Immature natural killer cell (primary cell): ENCODE data around the gene ZNF606. TPM values are rescaled to one million over a fixed set of nuclear protein-coding genes. Genes with fewer than 3 reads are reported as not detected.
"Not testable (repeated sequence)": the region's sequence is repeated elsewhere in the genome, so short reads cannot be mapped to it uniquely, and the experiment has no call there.

Experiments
- DNase-seq, 3 donors: peaks; one replicate each; pipeline ENCODE4 v3.0.0; 2022; ENCODE audit warnings: mixed read lengths in 1 of 3
- H3K27ac Mint-ChIP-seq, 6 donors: one replicate each; pipeline ENCODE4 v1.8.0; 2020; ENCODE audit warnings: mixed read lengths in 6 of 6, mild to moderate bottlenecking in 5 of 6, inconsistent platforms in 4 of 6, moderate library complexity in 3 of 6
- H3K27me3 Mint-ChIP-seq, 3 donors: one replicate each; pipeline ENCODE4 v1.8.0; 2020 to 2021; ENCODE audit warnings: low read depth in 3 of 3, mild to moderate bottlenecking in 3 of 3, mixed read lengths in 3 of 3, moderate library complexity in 3 of 3, inconsistent platforms in 1 of 3
- H3K36me3 Mint-ChIP-seq, 3 donors: one replicate each; pipeline ENCODE4 v1.8.0; 2020; ENCODE audit warnings: mixed read lengths in 3 of 3, inconsistent platforms in 2 of 3, mild to moderate bottlenecking in 2 of 3
- H3K4me1 Mint-ChIP-seq, 2 donors: one replicate each; pipeline ENCODE4 v1.8.0; 2020; ENCODE audit warnings: inconsistent platforms in 2 of 2, mild to moderate bottlenecking in 2 of 2, mixed read lengths in 2 of 2, moderate library complexity in 1 of 2
- H3K4me3 Mint-ChIP-seq, 5 donors: one replicate each; pipeline ENCODE4 v1.8.0; 2020; ENCODE audit warnings: mild to moderate bottlenecking in 5 of 5, mixed read lengths in 5 of 5, inconsistent platforms in 3 of 5, moderate library complexity in 3 of 5
- H3K9me3 Mint-ChIP-seq, 6 donors: one replicate each; pipeline ENCODE4 v1.8.0; 2020; ENCODE audit warnings: mild to moderate bottlenecking in 6 of 6, mixed read lengths in 6 of 6, inconsistent platforms in 4 of 6, moderate library complexity in 3 of 6
- polyA plus RNA-seq, 3 donors: library from polyadenylated mRNA; unstranded; fragments of 300-500 nt; fragmentation: Illumina TruSeq; gene quantifications; one replicate each; pipeline ENCODE4 v1.2.3, GENCODE V29; 2021

Gene ZNF606
- polyA plus RNA-seq, 3 donors from 2014 or later: 4.4 to 9.4 (median 5.1) TPM

GRCh38 chr19:58034477-58034793 is 31.8 kb upstream of the ZNF606 start:
- peaks cover 0 to 7% (median 5%) of the 10 kb centered on the region in 3 donors for H3K36me3 Mint-ChIP-seq
- DNase-seq: no peak
- peaks cover 0 to 8% of the 10 kb centered on the region in 2 donors for H3K4me1 Mint-ChIP-seq
- peaks cover 10 to 19% (median 10%) of the 10 kb centered on the region in 3 donors for H3K27me3 Mint-ChIP-seq
- peak overlapping the region in 1 of 5 donors; percentile 64 for H3K4me3 Mint-ChIP-seq
- H3K9me3 Mint-ChIP-seq: peaks cover 15 to 35% (median 20%) of the 10 kb centered on the region in 6 donors
- no peak overlapping the region for H3K27ac Mint-ChIP-seq

GRCh38 chr19:58033741-58034476 is 31.3 kb upstream of the ZNF606 start, which contains the start of gene ZSCAN1:
ZSCAN1 (plus strand) TSS chr19:58034025; CDS start chr19:58037837, 3,812 bp downstream.
- peaks cover 0 to 8% of the 10 kb centered on the region in 2 donors for H3K4me1 Mint-ChIP-seq
- DNase-seq: peak; percentile 62 to 79 (median 66)
- peaks cover 10 to 19% (median 10%) of the 10 kb centered on the region in 3 donors for H3K27me3 Mint-ChIP-seq
- H3K36me3 Mint-ChIP-seq: peaks cover 0 to 7% (median 5%) of the 10 kb centered on the region in 3 donors
- H3K4me3 Mint-ChIP-seq: peak within 1 kb of the TSS; percentile 45 to 79 (median 51)
- peaks cover 15 to 37% (median 20%) of the 10 kb centered on the region in 6 donors for H3K9me3 Mint-ChIP-seq
- H3K27ac Mint-ChIP-seq: peak within 1 kb of the TSS in 4 of 6 donors; percentile 10 to 58 (median 32)

- Mint-ChIP-seq H3K4me1 (peaks cover 3 to 7% of the 10 kb centered on the region in 2 donors), H3K27ac (no peak overlapping the region), H3K9me3 (peaks cover 2 to 28% (median 7%) of the 10 kb centered on the region in 6 donors), H3K4me3 (no peak overlapping the region), H3K36me3 (peaks cover 0 to 3% (median 3%) of the 10 kb centered on the region in 3 donors), H3K27me3 (peaks cover 0 to 3% (median 3%) of the 10 kb centered on the region in 3 donors)
- no peak for DNase-seq
Observed at GRCh38 chr19:58024661-58025060, 22.0 kb upstream of the ZNF606 start.

- no peak for DNase-seq
- peaks cover 0 to 20% (median 5%) of the 10 kb centered on the region in 6 donors for H3K9me3 Mint-ChIP-seq
- no peaks in the 10 kb centered on the region for H3K36me3 Mint-ChIP-seq
- no peak overlapping the region for H3K4me3 Mint-ChIP-seq
- peaks cover 0 to 4% (median 3%) of the 10 kb centered on the region in 3 donors for H3K27me3 Mint-ChIP-seq
- peaks cover 3 to 7% of the 10 kb centered on the region in 2 donors for H3K4me1 Mint-ChIP-seq
- H3K27ac Mint-ChIP-seq: no peak overlapping the region
Observed at GRCh38 chr19:58022283-58022660, 19.7 kb upstream of the ZNF606 start.

- H3K27ac Mint-ChIP-seq: peak overlapping the region in 2 of 6 donors; percentile 11 to 63
- H3K4me3 Mint-ChIP-seq: no peak overlapping the region
Observed at GRCh38 chr19:58021541-58022282, 19.1 kb upstream of the ZNF606 start.

GRCh38 chr19:58020129-58020528 is 17.5 kb upstream of the ZNF606 start:
- H3K27me3 Mint-ChIP-seq: peaks cover 0 to 7% (median 5%) of the 10 kb centered on the region in 3 donors

More at GRCh38 chr19:58021541-58022282, 19.1 kb upstream of the ZNF606 start:
- Mint-ChIP-seq H3K27me3 (peaks cover 0 to 5% (median 4%) of the 10 kb centered on the region in 3 donors), H3K36me3 (no peaks in the 10 kb centered on the region), H3K9me3 (peaks cover 0 to 24% (median 5%) of the 10 kb centered on the region in 6 donors), H3K4me1 (peaks cover 3 to 7% of the 10 kb centered on the region in 2 donors)
- peak; percentile 60 to 71 (median 61) for DNase-seq

GRCh38 chr19:58014141-58014540 is 11.5 kb upstream of the ZNF606 start:
- Mint-ChIP-seq H3K9me3 (peaks cover 2 to 54% (median 23%) of the 10 kb centered on the region in 6 donors), H3K27ac (no peak overlapping the region), H3K4me3 (no peak overlapping the region), H3K36me3 (peaks cover 0 to 6% (median 4%) of the 10 kb centered on the region in 3 donors), H3K4me1 (peaks cover 5% of the 10 kb centered on the region in 2 donors), H3K27me3 (peaks cover 2 to 10% (median 9%) of the 10 kb centered on the region in 3 donors)
- no peak for DNase-seq

More at GRCh38 chr19:58020129-58020528, 17.5 kb upstream of the ZNF606 start:
- H3K9me3 Mint-ChIP-seq: peaks cover 0 to 21% (median 4%) of the 10 kb centered on the region in 6 donors
- no peak overlapping the region for H3K27ac Mint-ChIP-seq
- no peak overlapping the region for H3K4me3 Mint-ChIP-seq
- DNase-seq: no peak
- no peaks in the 10 kb centered on the region for H3K36me3 Mint-ChIP-seq
- H3K4me1 Mint-ChIP-seq: peaks cover 3 to 7% of the 10 kb centered on the region in 2 donors

GRCh38 chr19:58010507-58010906 is 7.9 kb upstream of the ZNF606 start:
- H3K27ac Mint-ChIP-seq: peak overlapping the region in 1 of 6 donors; percentile 53
- no peak for DNase-seq

GRCh38 chr19:58009666-58010301 is 7.2 kb upstream of the ZNF606 start:
- peak; percentile 59 to 73 (median 72) for DNase-seq
- peak overlapping the region in 4 of 6 donors; percentile 69 to 86 (median 78) for H3K27ac Mint-ChIP-seq
- H3K36me3 Mint-ChIP-seq: peaks cover 30 to 39% (median 32%) of the 10 kb centered on the region in 3 donors
- H3K9me3 Mint-ChIP-seq: peaks cover 24 to 82% (median 61%) of the 10 kb centered on the region in 6 donors
- H3K4me3 Mint-ChIP-seq: peak overlapping the region; percentile 53 to 83 (median 77)
- H3K4me1 Mint-ChIP-seq: peaks cover 8 to 31% of the 10 kb centered on the region in 2 donors
- H3K27me3 Mint-ChIP-seq: peaks cover 3 to 13% (median 13%) of the 10 kb centered on the region in 3 donors

More at GRCh38 chr19:58010507-58010906, 7.9 kb upstream of the ZNF606 start:
- Mint-ChIP-seq H3K4me1 (peaks cover 8 to 25% of the 10 kb centered on the region in 2 donors), H3K27me3 (peaks cover 5 to 13% (median 12%) of the 10 kb centered on the region in 3 donors), H3K4me3 (peak overlapping the region in 3 of 5 donors; percentile 53 to 81 (median 77)), H3K36me3 (peaks cover 23 to 31% (median 25%) of the 10 kb centered on the region in 3 donors), H3K9me3 (peaks cover 24 to 78% (median 57%) of the 10 kb centered on the region in 6 donors)

- Mint-ChIP-seq H3K36me3 (peaks cover 35 to 44% (median 37%) of the 10 kb centered on the region in 3 donors), H3K9me3 (peaks cover 27 to 82% (median 66%) of the 10 kb centered on the region in 6 donors), H3K27me3 (peaks cover 3 to 16% (median 13%) of the 10 kb centered on the region in 3 donors), H3K27ac (peak overlapping the region in 1 of 6 donors; percentile 72), H3K4me3 (peak overlapping the region in 4 of 5 donors; percentile 58 to 83 (median 79)), H3K4me1 (peaks cover 13 to 36% of the 10 kb centered on the region in 2 donors)
- DNase-seq: no peak
Observed at GRCh38 chr19:58009301-58009665, 6.7 kb upstream of the ZNF606 start.

- Mint-ChIP-seq H3K27ac (peak overlapping the region in 1 of 6 donors; percentile 32), H3K9me3 (peaks cover 27 to 82% (median 70%) of the 10 kb centered on the region in 6 donors), H3K27me3 (peaks cover 5 to 16% (median 14%) of the 10 kb centered on the region in 3 donors), H3K4me3 (peak overlapping the region in 4 of 5 donors; percentile 58 to 83 (median 79)), H3K4me1 (peaks cover 17 to 40% of the 10 kb centered on the region in 2 donors), H3K36me3 (peaks cover 39 to 48% (median 41%) of the 10 kb centered on the region in 3 donors)
- DNase-seq: not testable (repeated sequence)
Observed at GRCh38 chr19:58008877-58009276, 6.3 kb upstream of the ZNF606 start.

- no peak for DNase-seq
- Mint-ChIP-seq H3K4me1 (peaks cover 27 to 50% of the 10 kb centered on the region in 2 donors), H3K27me3 (peaks cover 10 to 16% (median 15%) of the 10 kb centered on the region in 3 donors), H3K36me3 (peaks cover 41 to 44% (median 44%) of the 10 kb centered on the region in 3 donors), H3K27ac (peak overlapping the region in 1 of 6 donors; percentile 53), H3K4me3 (peak overlapping the region in 1 of 5 donors; percentile 5), H3K9me3 (peaks cover 26 to 81% (median 71%) of the 10 kb centered on the region in 6 donors)
Observed at GRCh38 chr19:58007285-58007684, 4.7 kb upstream of the ZNF606 start.
